Stimulated activated CD8-positive, alpha-beta memory T cell treated with anti-CD3 and anti-CD28 coated beads, Interleukin-4, amount 100 ng/mL, for 24 hours (primary cell): Measurements from ENCODE around the gene ARL16.

Experiments
- DNase-seq: peaks from one replicate; pipeline ENCODE4 v3.0.0-alpha.2; 2020; ENCODE audit warnings: low read depth

ARL16 gene, protein sequence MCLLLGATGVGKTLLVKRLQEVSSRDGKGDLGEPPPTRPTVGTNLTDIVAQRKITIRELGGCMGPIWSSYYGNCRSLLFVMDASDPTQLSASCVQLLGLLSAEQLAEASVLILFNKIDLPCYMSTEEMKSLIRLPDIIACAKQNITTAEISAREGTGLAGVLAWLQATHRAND

DNA sequence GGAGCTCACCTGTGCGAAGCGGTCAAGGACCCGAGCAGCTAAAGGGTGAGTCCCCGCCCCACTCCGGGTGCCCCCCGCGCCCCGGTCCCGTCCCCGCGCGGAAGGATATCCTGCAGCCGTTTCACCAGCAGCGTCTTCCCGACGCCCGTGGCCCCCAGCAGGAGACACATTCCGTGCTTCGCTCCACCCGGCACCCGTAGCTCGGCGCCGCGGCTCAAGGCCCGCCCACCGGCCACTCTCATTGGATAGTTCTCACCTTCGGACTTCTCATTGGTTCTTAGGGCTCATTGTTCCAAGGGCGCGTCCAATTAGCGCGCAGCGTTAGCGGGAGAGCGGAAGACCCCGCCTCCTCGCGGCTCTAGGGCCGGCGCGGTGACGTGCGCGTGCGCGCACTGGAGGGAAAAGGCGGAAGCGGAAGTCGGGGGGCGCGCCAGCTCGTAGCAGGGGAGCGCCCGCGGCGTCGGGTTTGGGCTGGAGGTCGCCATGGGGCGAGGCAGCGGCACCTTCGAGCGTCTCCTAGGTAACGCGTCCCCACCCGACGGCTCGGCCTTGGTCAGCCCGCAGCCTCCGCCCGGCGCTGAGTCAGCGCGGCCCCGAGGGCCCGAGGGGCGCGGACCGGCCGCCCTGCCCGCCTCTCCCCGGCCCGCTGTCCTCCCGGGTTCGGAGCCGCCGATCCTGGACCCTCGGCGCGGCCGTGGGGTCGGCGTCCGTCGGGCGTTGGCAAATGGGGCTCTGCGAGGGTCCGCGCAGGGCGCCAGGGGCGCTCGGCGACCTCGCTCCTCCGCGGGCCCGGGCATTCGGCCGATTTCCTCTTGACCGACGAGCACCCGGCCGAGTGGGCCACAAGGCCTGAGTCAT, at the start of gene ARL16, which contains the start of gene HGS:
Gene ARL16, minus strand, starts transcription at position 214 of the 858 bp plus-strand sequence. Its CDS starts 44 bp downstream, at position 170.
Gene HGS, plus strand, starts transcription at position 428 of the 858 bp plus-strand sequence. Its CDS starts 56 bp downstream, at position 484.
- peak; percentile 93 for DNase-seq

DNA sequence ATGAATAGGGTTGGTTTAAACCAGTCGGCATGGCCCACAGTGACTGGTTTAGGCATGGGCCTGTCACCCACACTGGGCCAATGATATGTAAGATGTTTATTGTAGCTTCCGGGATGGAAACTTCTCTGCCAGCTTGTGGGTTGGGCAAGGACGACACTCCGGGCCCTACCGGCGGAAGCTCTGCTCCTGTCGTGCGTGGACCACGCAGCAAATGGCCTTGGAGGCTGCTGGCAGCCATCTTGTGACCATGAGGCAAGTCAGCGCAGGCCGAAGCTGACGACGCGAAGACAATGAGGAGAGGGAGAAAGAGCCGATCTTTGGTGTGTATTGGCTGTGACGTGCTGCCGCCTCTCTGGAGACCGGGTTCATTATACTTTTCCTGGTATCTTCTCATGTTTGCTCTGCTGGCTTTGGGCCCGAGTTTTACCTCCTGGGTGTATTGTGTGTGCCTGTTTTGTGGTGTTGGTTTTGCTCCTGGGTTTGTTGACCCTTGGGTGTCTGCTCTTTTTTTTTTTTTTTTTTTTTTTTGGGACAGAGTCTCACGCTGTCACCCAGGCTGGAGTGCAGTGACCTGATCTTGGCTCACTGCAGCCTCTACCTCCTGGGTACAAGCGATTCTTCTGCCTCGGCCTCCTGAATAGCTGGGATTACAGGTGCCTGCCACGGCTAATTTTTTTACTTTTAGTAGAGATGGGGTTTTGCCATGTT, 43.9 kb upstream of the ARL16 start:
- no peak for DNase-seq

DNA sequence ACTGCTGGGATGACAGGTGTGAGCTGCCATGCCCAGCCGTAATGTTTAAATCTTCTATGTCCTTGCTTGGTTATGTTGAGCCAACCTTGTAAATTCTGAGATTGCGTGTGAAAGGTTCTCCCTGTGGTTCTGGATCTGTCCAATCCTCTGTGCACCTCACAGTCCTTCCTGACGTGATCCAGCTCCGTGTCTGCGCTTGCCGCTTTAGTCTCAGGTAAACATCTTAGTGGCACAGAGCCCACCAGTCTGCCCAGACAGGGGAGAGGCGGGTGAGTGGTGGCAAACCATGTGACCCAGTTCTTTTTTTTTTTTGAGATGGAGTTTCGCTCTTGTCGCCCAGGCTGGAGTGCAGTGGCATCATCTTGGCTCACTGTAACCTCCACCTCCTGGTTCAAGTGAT, 42.4 kb upstream of the ARL16 start:
- DNase-seq = no peak

DNA sequence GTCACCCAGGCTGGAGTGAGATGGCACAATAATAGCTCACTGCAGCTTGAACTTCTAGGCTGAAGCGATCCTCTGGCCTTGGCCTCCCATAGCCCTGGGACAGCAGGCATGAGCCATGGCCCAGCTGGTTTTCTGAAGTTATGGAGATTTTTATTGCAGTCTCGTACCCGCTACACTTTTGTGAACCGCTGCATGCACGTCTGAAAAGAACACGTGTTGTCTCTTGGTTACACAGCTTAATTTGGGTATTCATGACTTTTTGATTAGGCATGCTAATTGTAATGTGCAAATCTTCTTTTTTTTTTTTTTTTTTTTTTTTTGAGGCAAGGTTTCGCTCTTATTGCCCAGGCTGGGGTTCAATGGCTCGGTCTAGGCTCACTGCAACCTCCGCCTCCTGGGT, 41.8 kb upstream of the ARL16 start:
- DNase-seq = no peak

DNA sequence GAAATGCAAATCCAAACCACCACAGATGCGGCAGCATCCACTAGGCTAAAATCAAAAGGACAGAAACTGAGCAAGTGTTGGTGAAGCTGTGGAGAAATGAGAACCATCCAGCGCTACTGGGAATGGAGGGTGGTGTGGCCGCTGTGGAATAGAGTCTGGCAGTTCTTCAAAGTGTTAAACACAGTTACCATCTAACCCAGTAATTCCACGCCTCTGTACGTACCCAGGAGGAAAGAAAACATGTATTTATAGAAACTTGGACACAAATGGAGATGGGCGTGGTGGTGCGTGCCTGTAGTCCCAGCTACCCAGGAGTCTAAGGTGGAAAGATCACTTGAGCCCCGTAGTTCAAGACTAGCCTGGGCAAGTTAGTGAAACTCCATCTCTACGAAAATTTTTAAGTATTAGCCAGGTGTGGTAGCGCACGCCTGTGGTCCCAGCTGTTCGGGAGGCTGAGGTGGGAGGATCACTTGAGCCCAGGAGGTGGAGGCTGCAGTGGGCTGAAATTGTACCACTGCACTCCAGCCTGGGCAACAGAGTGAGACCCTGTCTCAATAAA, 40.1 kb upstream of the ARL16 start:
- no peak for DNase-seq

DNA sequence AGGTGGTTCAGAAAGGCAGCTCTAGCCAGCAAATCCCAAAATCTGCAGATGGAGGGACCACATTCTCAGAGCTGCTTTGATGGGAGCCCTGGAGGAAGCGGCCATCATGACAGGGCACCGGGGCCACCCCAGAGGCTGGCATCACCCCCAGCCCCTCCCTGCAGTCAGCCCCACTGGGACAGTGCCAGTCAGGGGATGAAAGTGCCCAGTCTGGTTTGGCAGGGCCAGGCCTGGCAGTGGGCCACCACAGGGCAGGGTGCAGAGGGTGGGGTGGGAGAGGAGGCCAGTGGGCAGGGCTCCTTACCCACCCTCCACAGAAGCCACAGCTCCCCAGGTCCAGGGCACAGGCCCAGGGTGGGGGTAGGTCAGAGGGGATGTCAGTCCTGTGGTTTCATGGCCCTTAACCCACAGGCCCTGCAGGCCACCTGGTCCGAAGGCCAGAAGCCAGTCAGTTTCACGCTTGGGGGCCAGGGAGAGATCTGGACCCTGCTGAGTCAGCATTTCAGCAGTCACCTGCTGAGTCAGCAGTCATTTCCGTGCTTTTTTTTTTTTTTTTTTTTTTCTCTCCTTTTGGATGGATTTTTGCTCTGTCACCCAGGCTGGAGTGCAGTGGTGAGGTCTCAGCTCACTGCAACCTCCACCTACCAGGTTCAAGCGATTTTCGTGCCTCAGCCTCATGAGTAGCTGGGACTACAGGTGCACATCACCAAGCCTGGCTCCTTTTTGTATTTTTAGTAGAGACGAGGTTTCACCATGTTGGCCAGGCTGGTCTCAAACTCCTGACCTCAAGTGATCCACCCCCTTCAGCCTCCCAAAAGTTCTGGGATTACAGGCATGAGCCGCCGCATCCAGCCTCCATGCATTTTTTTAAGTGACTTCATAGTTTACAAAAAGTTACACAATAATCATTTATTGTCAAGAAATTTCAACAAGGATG, 38.9 kb upstream of the ARL16 start:
- no peak for DNase-seq

DNA sequence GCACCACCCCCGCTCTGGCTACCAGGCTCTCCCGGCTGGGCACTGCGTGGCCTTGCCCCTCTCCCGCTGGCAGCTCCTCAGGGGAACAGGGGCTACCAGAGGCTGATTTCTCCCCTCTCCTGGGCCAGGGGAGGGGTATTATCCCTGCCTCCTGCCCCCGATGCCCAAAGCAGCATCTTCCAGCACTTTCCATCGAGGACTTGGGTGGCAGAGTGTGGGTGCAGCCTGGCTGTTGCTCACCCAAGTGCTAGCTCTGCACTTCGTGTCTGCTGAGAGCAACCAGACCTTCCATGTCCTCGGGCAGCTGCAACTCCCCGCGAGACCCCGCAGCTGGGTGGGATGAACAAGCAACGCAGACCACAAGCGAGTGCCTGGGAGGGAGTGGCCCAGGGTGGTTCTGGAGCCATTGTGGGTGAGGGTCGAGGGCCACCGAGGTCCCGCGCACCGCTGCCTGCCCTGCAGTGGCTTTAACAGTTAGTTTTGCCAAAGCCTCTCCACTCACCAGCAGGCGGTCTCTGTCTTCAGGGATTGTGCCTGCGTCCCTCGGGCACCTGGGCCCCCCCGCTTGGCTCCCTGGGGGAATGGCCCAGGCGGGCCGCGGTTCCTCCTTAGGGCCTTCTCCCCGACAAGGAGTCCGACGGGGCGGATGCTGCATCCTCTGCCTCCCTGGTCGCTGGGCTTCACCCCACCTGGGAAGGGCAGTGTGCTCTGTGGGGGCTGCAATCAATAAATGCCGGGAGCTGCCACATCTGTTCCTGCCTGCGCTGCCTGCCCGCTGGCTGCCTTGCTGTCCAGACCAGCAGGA, 36.9 kb upstream of the ARL16 start:
- DNase-seq = no peak

DNA sequence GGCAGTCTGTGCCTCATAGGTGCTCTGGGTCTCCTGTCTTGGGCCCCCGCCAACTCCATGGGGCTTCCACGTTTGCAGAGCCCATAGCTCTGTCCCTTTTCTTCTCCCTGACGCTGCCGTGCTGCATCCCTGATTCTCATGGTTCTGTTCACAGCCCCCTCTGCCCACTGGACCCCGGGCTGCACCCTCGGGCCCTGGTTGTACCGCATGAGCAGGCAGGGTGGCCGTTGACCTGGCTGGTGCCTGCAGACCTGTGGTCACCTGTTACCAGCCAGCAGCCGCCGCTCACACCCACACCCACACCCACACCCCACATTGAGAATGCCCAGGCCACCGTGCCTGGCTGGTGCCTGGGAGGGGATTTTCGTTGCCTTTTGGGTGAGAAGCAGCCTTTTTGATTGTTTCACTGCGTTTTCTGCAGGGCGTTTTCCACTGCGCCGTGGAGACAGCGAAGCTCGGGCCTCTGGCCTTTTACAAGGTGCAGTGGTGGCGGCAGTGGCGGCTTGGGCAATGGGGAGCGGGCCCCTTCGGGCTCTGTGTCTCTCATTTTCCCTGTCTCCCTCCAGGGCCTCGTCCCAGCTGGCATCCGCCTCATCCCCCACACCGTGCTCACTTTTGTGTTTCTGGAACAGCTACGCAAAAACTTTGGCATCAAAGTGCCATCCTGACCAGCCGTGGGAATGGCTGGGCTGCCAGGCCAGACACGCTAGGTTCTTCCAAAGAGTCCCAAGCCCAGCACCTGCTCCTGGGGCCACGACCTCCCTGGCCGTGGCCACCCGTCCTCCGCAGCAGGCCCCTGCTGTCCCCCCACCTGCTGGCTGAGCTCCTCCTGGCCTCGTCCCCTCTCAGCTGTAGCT, 36.0 kb upstream of the ARL16 start:
- DNase-seq = no peak

DNA sequence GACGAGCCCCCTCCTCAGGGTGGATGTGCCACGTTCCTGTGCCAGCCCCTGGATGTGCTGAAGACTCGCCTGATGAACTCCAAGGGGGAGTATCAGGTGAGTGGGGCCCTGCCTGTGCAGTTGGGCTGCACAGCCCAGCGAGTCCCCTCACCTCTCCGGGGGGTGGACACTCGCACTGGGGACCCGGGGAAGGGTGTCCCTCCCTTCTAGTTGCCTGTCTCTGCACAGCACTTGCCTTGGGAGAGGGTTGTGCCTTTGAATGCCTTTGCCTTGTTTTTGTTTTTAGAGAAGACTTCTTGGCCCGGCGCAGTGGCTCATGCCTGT, 34.1 kb upstream of the ARL16 start:
- DNase-seq = no peak

DNA sequence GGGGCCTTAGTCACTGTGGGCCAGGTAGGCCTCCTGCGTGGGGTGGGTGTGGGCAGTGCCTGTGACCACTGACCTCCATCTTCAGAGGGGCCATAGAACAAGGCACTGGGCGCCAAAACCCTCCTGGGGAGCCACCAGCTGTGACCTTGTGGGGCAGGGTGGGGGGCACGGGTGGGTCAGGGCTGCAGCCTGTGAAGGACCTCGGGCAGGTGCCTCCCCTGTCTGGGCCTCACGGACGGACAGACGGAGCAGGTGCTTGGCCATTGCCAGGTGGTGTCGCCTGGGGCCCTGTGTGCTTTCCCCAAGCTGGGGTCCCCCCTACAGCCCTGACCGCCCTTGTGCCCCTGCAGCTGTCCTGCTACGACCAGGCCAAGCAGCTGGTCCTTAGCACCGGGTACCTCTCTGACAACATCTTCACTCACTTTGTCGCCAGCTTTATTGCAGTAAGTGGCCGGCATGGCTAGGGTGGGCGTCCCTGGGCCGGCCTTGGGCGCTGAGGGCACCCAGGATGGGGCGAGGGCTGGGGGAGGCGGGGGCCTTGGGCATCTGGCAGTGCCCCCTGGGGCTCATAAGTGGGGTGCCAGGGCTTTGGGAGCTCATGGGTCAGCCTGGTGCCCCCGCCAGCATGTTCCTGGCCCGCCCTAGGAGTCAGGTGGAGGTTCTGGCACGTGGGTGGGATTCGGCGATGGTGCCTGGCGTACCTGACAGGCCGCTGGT, 33.6 kb upstream of the ARL16 start:
- DNase-seq = no peak

DNA sequence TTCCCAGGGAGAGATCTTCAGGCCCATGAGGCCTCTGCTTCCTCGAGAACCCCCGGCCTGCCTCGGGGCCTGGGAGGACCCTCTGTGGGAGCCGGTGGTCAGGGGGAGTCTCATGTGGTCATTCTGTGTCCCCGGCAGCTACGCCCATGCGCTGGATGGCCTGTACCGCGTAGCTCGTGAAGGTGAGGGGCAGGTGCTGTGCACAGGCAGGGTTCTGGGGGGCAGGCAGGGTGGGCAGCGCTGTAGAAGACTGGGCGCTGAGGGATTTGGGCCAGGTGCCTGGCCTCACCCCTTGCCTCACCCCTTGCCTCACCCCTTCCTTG, 33.0 kb upstream of the ARL16 start:
- no peak for DNase-seq

DNA sequence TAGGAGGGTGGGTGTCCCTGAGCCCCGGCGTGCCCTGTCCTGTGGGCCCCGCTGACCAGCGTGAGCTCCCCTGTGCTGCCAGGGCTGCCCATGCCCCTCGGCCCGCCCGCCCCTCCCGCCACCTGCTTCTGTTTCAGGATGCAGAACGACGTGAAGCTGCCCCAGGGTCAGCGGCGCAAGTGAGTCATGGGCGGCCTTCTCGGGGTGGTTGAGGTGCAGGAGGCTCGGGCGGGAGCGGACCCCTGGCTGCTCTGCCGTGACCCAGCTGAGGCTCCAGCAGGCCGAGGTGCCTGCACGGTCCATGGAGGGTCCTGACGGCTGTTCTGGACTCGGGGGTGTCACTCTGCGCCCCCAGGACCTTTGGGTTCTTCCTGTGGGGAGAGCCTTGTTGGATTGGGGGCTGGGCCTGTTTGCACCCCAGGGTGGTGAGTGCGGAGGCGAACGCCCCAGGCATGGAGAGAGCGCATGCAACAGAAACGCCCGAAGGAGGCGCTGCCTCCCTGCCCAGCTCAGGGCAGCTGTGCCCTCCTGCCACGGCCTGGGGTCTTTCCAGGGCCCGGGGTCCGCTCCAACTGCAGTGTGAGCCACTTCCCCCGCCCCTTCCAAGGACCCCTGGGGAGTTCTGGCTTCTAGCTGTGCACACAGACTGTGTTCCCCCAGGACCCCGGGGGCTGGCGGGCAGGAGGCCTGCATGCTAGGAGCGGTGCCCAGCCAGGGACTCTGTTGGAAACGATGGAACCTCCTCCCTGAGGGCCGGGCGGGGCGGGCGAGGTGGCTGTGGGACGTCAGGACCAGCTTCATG, 32.5 kb upstream of the ARL16 start:
- DNase-seq = no peak

DNA sequence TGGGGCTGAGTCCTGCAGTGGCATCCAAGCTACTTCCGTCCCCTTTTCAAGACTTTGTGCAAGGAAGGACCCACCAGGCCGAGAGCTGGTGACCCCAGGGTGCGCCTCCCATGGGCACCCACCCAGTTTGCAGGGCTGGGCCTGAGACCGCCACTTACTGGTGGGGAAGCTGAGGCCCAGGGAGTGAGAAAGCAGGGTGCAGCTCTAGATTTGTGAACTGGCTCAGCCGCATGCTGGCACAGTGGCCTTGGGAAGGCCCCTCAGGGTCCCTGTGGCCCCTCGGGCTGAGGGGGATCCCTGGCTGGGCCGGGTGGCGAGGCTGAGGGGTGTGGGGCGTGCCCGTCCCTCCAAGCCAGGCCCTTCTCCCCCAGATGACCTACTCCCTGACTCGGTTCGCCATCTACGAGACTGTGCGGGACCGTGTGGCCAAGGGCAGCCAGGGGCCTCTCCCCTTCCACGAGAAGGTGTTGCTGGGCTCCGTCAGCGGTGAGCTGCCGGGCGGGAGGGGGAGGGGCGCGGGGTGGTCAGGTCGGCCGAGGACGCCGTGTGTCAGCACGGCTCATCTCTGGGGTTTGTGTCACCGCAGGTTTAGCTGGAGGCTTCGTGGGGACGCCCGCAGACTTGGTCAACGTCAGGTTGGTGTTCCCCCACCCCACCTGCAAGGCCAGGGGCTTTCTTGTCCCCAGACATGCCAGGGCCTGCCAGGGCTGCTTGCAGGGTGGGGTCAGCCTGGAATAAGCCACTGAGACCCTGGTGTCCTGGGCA, 31.7 kb upstream of the ARL16 start:
- DNase-seq = no peak

DNA sequence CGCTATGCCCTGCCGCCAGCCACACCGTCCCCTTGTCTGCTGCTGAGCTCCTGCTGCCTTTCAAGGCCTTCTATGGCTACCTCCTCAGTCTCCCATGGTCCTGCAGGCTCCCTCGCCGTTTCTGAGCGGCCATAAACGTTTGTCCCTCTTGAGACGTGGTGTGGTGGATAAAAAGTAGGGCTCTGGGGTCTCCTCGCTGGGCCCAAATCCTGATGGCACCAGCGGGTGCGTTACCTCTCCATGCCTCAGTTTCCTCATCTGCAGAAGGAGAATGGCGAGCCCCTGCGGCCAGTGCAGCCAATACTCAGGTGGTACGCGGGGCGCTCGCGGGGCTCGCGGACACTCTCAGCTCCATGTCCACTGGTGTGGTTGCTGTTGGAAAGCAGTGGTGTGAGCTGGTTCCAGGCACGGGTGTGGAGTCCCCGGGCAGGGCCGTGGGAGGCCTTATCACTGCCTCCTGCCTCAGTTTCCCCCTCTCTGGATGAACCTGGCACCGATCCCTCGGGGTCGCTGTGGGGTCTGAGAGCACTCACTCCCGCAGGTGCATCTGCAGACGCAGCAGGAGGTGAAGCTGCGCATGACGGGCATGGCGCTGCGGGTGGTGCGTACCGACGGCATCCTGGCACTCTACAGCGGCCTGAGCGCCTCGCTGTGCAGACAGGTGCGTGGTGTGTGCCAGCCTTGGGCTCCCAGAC, 31.0 kb upstream of the ARL16 start:
- DNase-seq = no peak

DNA sequence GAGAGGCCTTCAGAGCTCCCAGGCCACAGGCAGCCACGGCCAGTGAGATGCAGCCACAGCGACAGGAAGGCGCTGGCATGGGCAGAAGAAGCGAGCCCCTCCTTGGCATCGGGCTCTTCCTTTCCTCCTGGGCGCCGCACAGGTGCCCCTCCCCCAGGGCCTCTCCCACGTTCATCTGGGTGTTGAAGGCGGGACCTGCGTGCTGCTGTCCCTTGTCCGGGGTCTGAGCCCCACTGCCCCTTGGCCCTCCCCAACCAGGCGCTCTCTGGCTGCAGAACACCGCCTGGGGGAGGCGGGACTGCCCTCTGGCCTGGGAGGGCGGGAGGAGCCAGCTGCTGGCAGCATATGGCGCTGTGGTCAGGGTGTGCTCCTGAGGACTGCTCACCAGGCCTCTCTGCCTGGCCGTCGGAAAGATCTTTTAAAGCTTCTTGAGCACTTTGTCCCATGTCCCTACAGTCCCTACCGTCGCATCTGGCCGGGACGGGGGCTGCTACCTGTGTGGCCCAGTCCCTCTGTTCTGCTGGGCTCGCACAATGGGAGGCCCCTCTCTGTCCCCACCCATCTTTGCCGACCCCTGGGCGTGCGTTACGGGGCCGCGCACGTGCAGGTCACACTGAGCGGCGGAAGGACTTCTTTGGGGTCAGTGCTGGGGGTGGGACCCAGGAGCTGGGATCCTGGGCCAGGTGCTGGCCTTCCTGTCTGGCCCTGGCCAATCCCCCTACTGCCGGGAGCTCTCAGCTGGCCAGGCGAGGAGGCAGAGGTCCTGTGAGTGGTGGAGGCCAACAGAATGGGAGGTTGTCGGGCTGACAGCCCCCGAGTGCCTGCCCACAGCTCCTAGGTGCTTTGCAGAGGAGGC, 30.2 kb upstream of the ARL16 start:
- no peak for DNase-seq

DNA sequence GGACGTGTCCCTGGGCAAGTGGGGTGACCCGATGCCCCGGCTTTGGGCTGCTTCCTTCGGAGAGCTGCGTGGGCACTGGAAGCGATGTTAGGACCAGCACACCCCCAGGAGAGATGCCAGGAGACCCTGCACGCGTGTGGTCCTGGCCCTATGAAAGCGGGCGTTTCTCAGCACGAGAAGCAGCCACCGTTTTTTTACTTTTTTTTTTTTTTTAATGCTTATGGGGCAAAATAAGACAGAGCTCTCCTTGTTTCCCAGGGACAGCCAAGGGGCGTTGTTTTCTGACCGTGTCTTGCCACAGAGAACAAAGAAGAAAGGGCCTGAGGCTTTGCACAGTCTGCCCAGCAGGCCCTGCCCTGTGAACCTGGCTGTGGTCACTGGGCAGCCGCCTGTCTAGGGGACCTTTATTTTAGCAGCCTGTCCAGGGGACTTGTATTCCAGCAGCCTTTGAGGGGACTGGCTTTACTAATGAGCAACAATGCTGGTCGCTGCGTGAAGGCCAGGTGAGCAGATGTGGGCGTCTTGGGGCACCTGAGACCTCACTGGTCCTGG, 29.5 kb upstream of the ARL16 start:
- DNase-seq = no peak
